ENCODE measurements around the gene IFNAR2. TPM values are rescaled to one million over a fixed set of nuclear protein-coding genes. Genes with fewer than 3 reads are reported as not detected.

Gene IFNAR2
- total and polyA plus RNA-seq, 10 donors = 20.4 to 124 (median 83.0) TPM

DNA sequence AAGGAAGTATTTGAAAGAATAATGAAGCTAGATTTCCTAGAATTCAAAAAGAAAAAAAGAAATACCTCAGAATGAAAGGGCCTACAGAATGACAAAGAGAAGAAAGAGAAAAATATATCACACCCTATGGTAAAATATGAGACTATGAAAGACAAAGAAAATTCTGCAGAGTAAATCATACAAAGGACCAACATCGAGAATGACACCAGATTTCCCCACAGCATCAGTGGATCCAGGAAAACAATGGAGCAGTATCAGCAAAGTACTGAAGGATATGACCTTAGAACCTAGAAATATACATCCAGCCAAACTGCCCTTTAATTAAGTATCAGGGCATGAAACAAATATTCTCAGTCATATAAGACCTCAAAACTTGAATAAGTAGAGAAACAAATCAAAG, 21.2 kb upstream of the IFNAR2 start:
- no peaks in the 10 kb centered on the region for H3K27me3 ChIP-seq (replicated peaks in 1 of 7)
- intact Hi-C loops (cut with DNase I; ENCODE audit: low total_unique reads) = loop anchor here (10.0 kb wide), 1 partner anchor 156 kb away; no protein-coding TSS in a partner anchor
- no peak overlapping the region for H3K4me3 ChIP-seq
- H3K36me3 ChIP-seq = no peaks in the 10 kb centered on the region
- no peaks in the 10 kb centered on the region for H3K9me3 ChIP-seq
- TF ChIP-seq, protein P1, sequence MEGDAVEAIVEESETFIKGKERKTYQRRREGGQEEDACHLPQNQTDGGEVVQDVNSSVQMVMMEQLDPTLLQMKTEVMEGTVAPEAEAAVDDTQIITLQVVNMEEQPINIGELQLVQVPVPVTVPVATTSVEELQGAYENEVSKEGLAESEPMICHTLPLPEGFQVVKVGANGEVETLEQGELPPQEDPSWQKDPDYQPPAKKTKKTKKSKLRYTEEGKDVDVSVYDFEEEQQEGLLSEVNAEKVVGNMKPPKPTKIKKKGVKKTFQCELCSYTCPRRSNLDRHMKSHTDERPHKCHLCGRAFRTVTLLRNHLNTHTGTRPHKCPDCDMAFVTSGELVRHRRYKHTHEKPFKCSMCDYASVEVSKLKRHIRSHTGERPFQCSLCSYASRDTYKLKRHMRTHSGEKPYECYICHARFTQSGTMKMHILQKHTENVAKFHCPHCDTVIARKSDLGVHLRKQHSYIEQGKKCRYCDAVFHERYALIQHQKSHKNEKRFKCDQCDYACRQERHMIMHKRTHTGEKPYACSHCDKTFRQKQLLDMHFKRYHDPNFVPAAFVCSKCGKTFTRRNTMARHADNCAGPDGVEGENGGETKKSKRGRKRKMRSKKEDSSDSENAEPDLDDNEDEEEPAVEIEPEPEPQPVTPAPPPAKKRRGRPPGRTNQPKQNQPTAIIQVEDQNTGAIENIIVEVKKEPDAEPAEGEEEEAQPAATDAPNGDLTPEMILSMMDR (IDR thresholded peaks at IDR 0.05 in 8 of 11, conservative IDR thresholded peaks at IDR 0.05 in 3 of 11) = no peak
- TF ChIP-seq POLR2A (IDR thresholded peaks at IDR 0.05) (no peak), POLR2AphosphoS5 (IDR thresholded peaks at IDR 0.05) (no peak)
- peak overlapping the region in 1 of 8 donors; percentile 88 for H3K27ac ChIP-seq
- peaks cover 16 to 83% (median 60%) of the 10 kb centered on the region in 6 donors for H3K4me1 ChIP-seq
- 46 to 100% (median 95%) methylated on average over 1 of the region's 1 CpG for WGBS, 5 donors
- no peak for DNase-seq

DNA sequence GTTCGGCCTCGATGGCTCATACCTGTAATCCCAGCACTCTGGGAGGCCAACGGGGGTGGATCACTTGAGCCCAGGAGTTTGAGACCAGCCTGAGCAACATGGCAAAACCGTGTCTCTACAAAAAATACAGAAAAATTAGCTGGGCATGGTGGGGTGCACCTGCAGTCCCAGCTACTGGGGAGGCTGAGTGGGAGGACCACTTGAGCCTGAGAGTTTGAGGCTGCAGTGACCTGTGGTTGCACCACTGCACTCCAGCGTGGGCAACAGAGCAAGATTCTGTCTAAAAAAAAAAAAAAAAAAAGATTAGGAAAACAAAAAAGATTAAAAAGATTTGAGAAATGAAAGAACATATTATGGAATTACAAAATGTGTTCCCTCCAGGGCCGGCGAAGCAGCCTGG, 18.4 kb upstream of the IFNAR2 start:
- DNase-seq = no peak
- WGBS, 5 donors = 86 to 94% (median 90%) methylated on average over 7 of the region's 7 CpGs
- Histone ChIP-seq H3K4me3 (no peak overlapping the region), H3K27me3 (replicated peaks in 1 of 7) (no peaks in the 10 kb centered on the region), H3K36me3 (no peaks in the 10 kb centered on the region), H3K27ac (peak overlapping the region; percentile 53 to 98 (median 66)), H3K4me1 (peaks cover 15 to 83% (median 60%) of the 10 kb centered on the region in 6 donors), H3K9me3 (no peaks in the 10 kb centered on the region)
- intact Hi-C loops (cut with DNase I; ENCODE audit: low total_unique reads) = no loop called here
- no peak for TF ChIP-seq POLR2A (IDR thresholded peaks at IDR 0.05)

DNA sequence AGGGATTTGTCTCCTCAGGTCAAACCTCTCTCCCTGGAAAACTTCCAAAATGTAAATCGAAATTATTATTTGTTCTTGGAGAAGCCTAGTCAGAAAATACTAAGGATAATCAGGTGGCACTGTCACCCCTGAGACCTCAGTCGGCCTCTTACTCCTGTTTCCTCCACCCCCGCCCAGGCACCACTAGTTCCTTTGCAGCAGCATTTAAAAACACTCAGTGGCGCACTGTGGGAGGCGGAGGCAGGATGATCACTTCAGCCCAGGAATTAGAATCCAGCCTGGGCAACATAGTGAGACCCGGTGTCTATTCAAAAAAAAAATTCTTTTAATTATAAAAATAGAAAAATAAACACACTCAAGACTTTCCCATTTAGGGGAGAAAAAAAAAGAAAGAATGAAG, 18.0 kb upstream of the IFNAR2 start:
- H3K36me3 ChIP-seq = no peaks in the 10 kb centered on the region
- peaks cover 19 to 83% (median 60%) of the 10 kb centered on the region in 6 donors for H3K4me1 ChIP-seq
- 52 to 68% (median 61%) methylated on average over 6 of the region's 6 CpGs for WGBS, 5 donors
- peak overlapping the region in 1 of 8 donors; percentile 8 for H3K4me3 ChIP-seq
- intact Hi-C loops (cut with DNase I; ENCODE audit: low total_unique reads) = no loop called here
- H3K9me3 ChIP-seq = no peaks in the 10 kb centered on the region
- H3K27ac ChIP-seq = peak overlapping the region; percentile 53 to 98 (median 66)
- no peak for DNase-seq
- H3K27me3 ChIP-seq (replicated peaks in 1 of 7) = no peaks in the 10 kb centered on the region
- TF ChIP-seq, protein P1 (IDR thresholded peaks at IDR 0.05 in 8 of 11, conservative IDR thresholded peaks at IDR 0.05 in 3 of 11) = no peak
- TF ChIP-seq POLR2AphosphoS5 (IDR thresholded peaks at IDR 0.05) (no peak), POLR2A (IDR thresholded peaks at IDR 0.05) (no peak)

DNA sequence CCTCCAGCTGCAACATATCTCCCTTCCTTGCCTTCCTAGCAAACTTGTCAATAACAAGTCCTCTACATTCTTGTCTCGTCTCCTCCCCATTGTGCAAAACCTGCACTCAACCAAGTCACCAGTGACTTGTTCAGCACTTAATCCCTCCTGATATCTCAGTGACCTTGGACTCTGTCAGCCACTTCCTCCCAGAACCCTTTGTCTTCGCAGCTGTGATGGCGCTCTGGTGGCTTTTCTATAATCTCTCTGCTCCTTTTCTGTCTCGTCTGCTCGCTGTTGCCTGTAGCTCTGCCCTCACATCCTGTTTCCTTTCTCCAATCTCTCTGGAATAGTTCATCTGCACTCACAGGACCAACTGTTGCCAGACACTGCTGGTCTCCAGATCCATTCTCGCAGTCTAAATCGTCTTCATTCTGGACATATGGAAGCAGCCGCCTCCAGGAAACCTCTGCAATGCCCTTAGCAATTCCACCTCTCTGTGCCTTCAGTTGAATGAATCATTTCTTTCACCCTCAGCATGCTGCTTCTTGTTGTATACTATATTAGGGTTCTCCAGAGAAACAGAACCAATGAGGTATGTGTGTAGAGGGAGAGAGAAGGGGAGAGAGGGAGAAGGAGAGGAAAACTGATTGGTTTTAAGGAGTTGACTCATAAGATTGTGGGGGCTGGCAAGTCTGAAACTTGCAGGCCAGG, 17.4 kb upstream of the IFNAR2 start:
- Histone ChIP-seq H3K4me1 (peaks cover 19 to 83% (median 60%) of the 10 kb centered on the region in 6 donors), H3K27me3 (replicated peaks in 1 of 7) (no peaks in the 10 kb centered on the region), H3K36me3 (no peaks in the 10 kb centered on the region), H3K27ac (peak overlapping the region; percentile 53 to 98 (median 66)), H3K4me3 (peak overlapping the region in 1 of 8 donors; percentile 8), H3K9me3 (no peaks in the 10 kb centered on the region)
- TF ChIP-seq, protein P1 (IDR thresholded peaks at IDR 0.05 in 8 of 11, conservative IDR thresholded peaks at IDR 0.05 in 3 of 11) = no peak
- peak in 1 of 3 donors; percentile 47 for TF ChIP-seq POLR2AphosphoS5 (IDR thresholded peaks at IDR 0.05)
- DNase-seq = no peak
- intact Hi-C loops (cut with DNase I; ENCODE audit: low total_unique reads) = no loop called here
- WGBS, 5 donors = 26 to 37% (median 33%) methylated on average over 8 of the region's 8 CpGs

All from spleen (tissue), 11 donors.